Spinal cord (tissue), 10 donors: ENCODE measurements around the gene TAS2R9. TPM values are rescaled to one million over a fixed set of nuclear protein-coding genes. Genes with fewer than 3 reads are reported as not detected.

Experiments
- DNase-seq, 6 donors: peaks; one replicate each; pipeline versions ENCODE4 v3.0.0 to v3.0.0-alpha.2; 2013 to 2015; ENCODE audit warnings: low spot score in 6 of 6, low read depth in 4 of 6
- H3K27ac ChIP-seq: one replicate; pipeline ENCODE4 v1.5.1; 2013; ENCODE audit warnings: low read depth, low read length, control low read depth
- H3K27me3 ChIP-seq: one replicate; pipeline ENCODE4 v1.6.1; 2013; ENCODE audit warnings: low read length; ENCODE audit not compliant: control insufficient read depth, insufficient read depth
- H3K36me3 ChIP-seq: one replicate; pipeline ENCODE4 v1.6.1; 2013; ENCODE audit warnings: low read length; ENCODE audit not compliant: control insufficient read depth, insufficient read depth
- H3K4me1 ChIP-seq: one replicate; pipeline ENCODE4 v1.6.1; 2013; ENCODE audit warnings: low read length; ENCODE audit not compliant: control insufficient read depth, insufficient read depth
- H3K4me3 ChIP-seq: one replicate; pipeline ENCODE4 v1.5.1; 2013; ENCODE audit warnings: low read depth, low read length, control low read depth
- H3K9me3 ChIP-seq: one replicate; pipeline ENCODE4 v1.6.1; 2013; ENCODE audit warnings: low read length; ENCODE audit not compliant: control insufficient read depth, insufficient read depth
- WGBS: methylation state at CpG from one replicate; pipeline ENCODE4 v1.1.5; 2013; ENCODE audit warnings: missing lambda C conversion rate; ENCODE audit not compliant: insufficient coverage; 5-methylcytosine and 5-hydroxymethylcytosine counted together
- polyA plus RNA-seq, 2 donors: library from polyadenylated mRNA; unstranded; fragments of 120-200 nt; gene quantifications; one replicate each; pipeline ENCODE4 v1.2.1, GENCODE V29; 2013; ENCODE audit not compliant: insufficient read length in 2 of 2
- small RNA-seq: library from RNA; depleted of rRNA; stranded (forward); fragments of <200 nt; gene quantifications from one replicate; pipeline ENCODE3, GENCODE V24; 2014; ENCODE audit warnings: low replicate concordance
- total RNA-seq, 2 donors: library from RNA; depleted of rRNA in 1 of 2; stranded (reverse); fragments of 120-200 nt in 1 of 2; fragments of >200 nt in 1 of 2; gene quantifications; one replicate each; pipeline versions ENCODE4 v1.2.3 to v1.2.4, GENCODE V29; 2013 to 2014
- donor health status: healthy.

TAS2R9 gene
- total and polyA plus RNA-seq, 4 donors, result 0.24 to 1.4 (median 0.44) TPM; not detected in 1

DNA sequence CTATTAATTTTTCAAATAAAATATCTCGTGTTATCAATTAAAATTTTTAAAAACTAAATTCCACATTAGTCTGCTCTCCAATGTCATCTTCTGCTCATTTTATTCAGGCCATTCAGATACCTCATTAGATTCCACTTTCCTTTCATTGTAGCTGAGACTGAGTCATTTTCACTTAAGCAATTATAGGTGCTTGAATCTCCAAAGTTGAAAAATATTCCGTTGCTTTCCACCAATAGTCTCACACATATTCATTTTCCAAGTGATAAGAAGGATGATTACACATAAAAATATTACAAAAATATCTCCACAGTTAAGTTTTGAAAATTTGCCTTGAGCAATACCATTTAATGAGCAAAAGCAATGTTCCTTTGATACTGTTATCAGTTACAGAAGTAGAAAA lies 50.3 kb downstream of the TAS2R9 start:
- DNase-seq, result no peak
- Histone ChIP-seq H3K36me3 (no peaks in the 10 kb centered on the region), H3K4me1 (no peaks in the 10 kb centered on the region), H3K27me3 (no peaks in the 10 kb centered on the region), H3K27ac (no peak overlapping the region), H3K9me3 (no peaks in the 10 kb centered on the region), H3K4me3 (no peak overlapping the region)
- WGBS, result no CpG with 5 or more reads among the region's 2 CpGs

Small RNA genes within 50 kb of the gene (small RNA-seq; reads per million reads assigned to genes)
- not detected for gene PRR4

Other genes starting within 250 kb of the TAS2R9 start
- 10 to 100 TPM; 20.3 to 28.3 TPM for gene MAGOHB, start 196.6 kb downstream of the TAS2R9 start, total RNA-seq
- 10 to 100 TPM; 18.3 to 22.2 TPM for gene MAGOHB, start 196.6 kb downstream of the TAS2R9 start, polyA plus RNA-seq
- gene STYK1, start 136.1 kb downstream of the TAS2R9 start, total RNA-seq, result 10 to 100 TPM in 1 of 2 donors, 1 to 10 TPM in 1; 3.0 to 11.2 TPM
- gene STYK1, start 136.1 kb downstream of the TAS2R9 start, polyA plus RNA-seq, result 1 to 10 TPM; 6.2 to 6.4 TPM
- gene YBX3, start 86.8 kb downstream of the TAS2R9 start, total RNA-seq, result 10 to 100 TPM; 54.6 to 61.7 TPM
- gene YBX3, start 86.8 kb downstream of the TAS2R9 start, polyA plus RNA-seq, result 10 to 100 TPM; 56.2 to 80.2 TPM
- gene TAS2R7, start 7.5 kb downstream of the TAS2R9 start, total RNA-seq, result under 1 TPM in 1 of 2 donors, not detected in 1; 0.33 TPM
- not detected for gene TAS2R7, start 7.5 kb downstream of the TAS2R9 start, polyA plus RNA-seq
- gene TAS2R8, start 2.9 kb downstream of the TAS2R9 start, total RNA-seq, result under 1 TPM; 0.11 to 0.89 TPM
- gene TAS2R8, start 2.9 kb downstream of the TAS2R9 start, polyA plus RNA-seq, result not detected
- 1 to 10 TPM; 1.8 to 4.5 TPM for gene TAS2R10, start 16.2 kb upstream of the TAS2R9 start, total RNA-seq
- under 1 TPM; 0.74 to 0.86 TPM for gene TAS2R10, start 16.2 kb upstream of the TAS2R9 start, polyA plus RNA-seq
- gene PRR4, start 39.3 kb upstream of the TAS2R9 start, total RNA-seq, result 10 to 100 TPM in 1 of 2 donors, 1 to 10 TPM in 1; 3.5 to 11.8 TPM
- gene PRR4, start 39.3 kb upstream of the TAS2R9 start, polyA plus RNA-seq, result 10 to 100 TPM; 10.7 to 12.5 TPM
- 10 to 100 TPM; 44.5 to 66.9 TPM for gene PRH1, start 74.1 kb upstream of the TAS2R9 start, total RNA-seq
- gene PRH1, start 74.1 kb upstream of the TAS2R9 start, polyA plus RNA-seq, result 10 to 100 TPM in 1 of 2 donors, 1 to 10 TPM in 1; 10.0 to 12.3 TPM
- 10 to 100 TPM in 1 of 2 donors, 1 to 10 TPM in 1; 2.5 to 10.9 TPM for gene TAS2R13, start 99.4 kb upstream of the TAS2R9 start, total RNA-seq
- not detected for gene TAS2R13, start 99.4 kb upstream of the TAS2R9 start, polyA plus RNA-seq
- under 1 TPM in 1 of 2 donors, not detected in 1; 0.88 TPM for gene PRH2, start 119.1 kb upstream of the TAS2R9 start, total RNA-seq
- gene PRH2, start 119.1 kb upstream of the TAS2R9 start, polyA plus RNA-seq, result not detected
- 10 to 100 TPM in 1 of 2 donors, 1 to 10 TPM in 1; 3.0 to 13.3 TPM for gene TAS2R14, start 129.1 kb upstream of the TAS2R9 start, total RNA-seq
- gene TAS2R14, start 129.1 kb upstream of the TAS2R9 start, polyA plus RNA-seq, result 1 to 10 TPM; 4.6 to 5.3 TPM
- 10 to 100 TPM in 1 of 2 donors, 1 to 10 TPM in 1; 3.9 to 10.9 TPM for gene TAS2R50, start 176.7 kb upstream of the TAS2R9 start, total RNA-seq
- gene TAS2R50, start 176.7 kb upstream of the TAS2R9 start, polyA plus RNA-seq, result under 1 TPM in 1 of 2 donors, not detected in 1; 0.17 TPM
- gene TAS2R20, start 188.1 kb upstream of the TAS2R9 start, total RNA-seq, result 10 to 100 TPM in 1 of 2 donors, 1 to 10 TPM in 1; 3.4 to 14.6 TPM
- 1 to 10 TPM; 2.1 to 2.6 TPM for gene TAS2R20, start 188.1 kb upstream of the TAS2R9 start, polyA plus RNA-seq
- gene TAS2R19, start 212.5 kb upstream of the TAS2R9 start, total RNA-seq, result 10 to 100 TPM in 1 of 2 donors, 1 to 10 TPM in 1; 6.3 to 15.9 TPM
- 1 to 10 TPM; 1.4 to 2.3 TPM for gene TAS2R19, start 212.5 kb upstream of the TAS2R9 start, polyA plus RNA-seq
- 10 to 100 TPM in 1 of 2 donors, 1 to 10 TPM in 1; 7.8 to 18.3 TPM for gene TAS2R31, start 221.2 kb upstream of the TAS2R9 start, total RNA-seq
- gene TAS2R31, start 221.2 kb upstream of the TAS2R9 start, polyA plus RNA-seq, result 1 to 10 TPM in 1 of 2 donors, under 1 TPM in 1; 0.82 to 1.6 TPM